ENCODE data around the gene TNNT2. TPM values are rescaled to one million over a fixed set of nuclear protein-coding genes. Genes with fewer than 3 reads are reported as not detected.
A peak's percentile ranks its signal among the peaks of the same experiment; 100 is the strongest.

TNNT2 gene
- total and polyA plus RNA-seq, 2 of the 13 experiments (the other 11 are each of a cell fraction or from before 2014, with no cell fraction given) = 0.20 to 0.63 TPM

DNA sequence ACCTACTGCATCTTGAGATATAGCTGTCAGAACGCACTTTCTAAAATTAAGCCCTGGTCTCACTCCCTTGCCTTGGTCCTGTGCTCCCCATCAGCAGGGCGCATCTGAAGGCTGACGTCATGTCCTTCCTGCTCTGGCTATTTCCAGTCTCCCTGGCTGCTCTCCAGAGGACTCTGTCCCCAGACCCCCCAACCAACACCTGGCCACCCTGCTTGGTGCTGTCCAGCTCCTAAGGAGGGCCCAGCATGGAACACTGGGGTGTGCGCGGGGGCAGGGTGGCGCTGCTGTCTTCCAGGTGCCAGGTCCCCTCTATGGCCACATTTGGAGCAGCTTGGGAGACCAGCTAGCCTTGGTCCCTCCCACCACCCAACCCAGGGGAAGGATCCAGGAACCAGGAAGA, 8.3 kb downstream of the TNNT2 start:
- DNase-seq (ENCODE audit: low spot score) (no peak), FAIRE-seq (no peak), ATAC-seq (no peak)
- H3K4me3 ChIP-seq (replicated peaks in 1 of 3; ENCODE audit: insufficient read depth in 1 of 3, low read depth in 2 of 3, low read length in 3 of 3) = no peak overlapping the region
- H3K27me3 ChIP-seq (ENCODE audit: control insufficient read depth in 1 of 2, insufficient read depth in 2 of 2, low read length in 2 of 2) = peaks cover 15 to 48% of the 10 kb centered on the region in 2 experiments; a peak in 4 of 5 replicates
- ChIA-PET CTCF (ENCODE audit: low intra/inter-chr PET ratio, low total read pairs) (no interaction called here), POLR2A (no interaction called here)
- H3K36me3 ChIP-seq (replicated peaks in 1 of 2; ENCODE audit: control insufficient read depth in 1 of 2, insufficient read depth in 2 of 2, low read length in 2 of 2) = no peaks in the 10 kb centered on the region
- no peaks in the 10 kb centered on the region for H3K4me1 ChIP-seq (ENCODE audit: insufficient read depth, low read length)
- no peak overlapping the region for H2AFZ ChIP-seq (ENCODE audit: low read length)
- H4K20me1 ChIP-seq (ENCODE audit: insufficient read depth, low read length) = no peaks in the 10 kb centered on the region
- no peaks in the 10 kb centered on the region for H3K9me3 ChIP-seq (ENCODE audit: low read length)
- no peaks in the 10 kb centered on the region for H3K79me2 ChIP-seq (ENCODE audit: insufficient read depth, low read length)
- WGBS (ENCODE audit: low lambda C conversion rate) = 30% methylated on average over 6 of the region's 6 CpGs
- no peak overlapping the region for H3K9ac ChIP-seq (ENCODE audit: insufficient read depth, low read depth, low read length)
- H3K4me2 ChIP-seq (ENCODE audit: low read depth, low read length) = no peak overlapping the region
- intact Hi-C loops (cut with micrococcal nuclease; ENCODE audit: unreplicated experiment) = no loop called here
- in situ Hi-C loops (cut with HindIII; ENCODE audit: extremely low pct_ligation_motif_present, low pct_unique_long_range_greater_than_20kb) = loop anchor here (5.0 kb wide), 1 partner anchor 107 kb away; no protein-coding TSS in a partner anchor
- H3K27ac ChIP-seq (ENCODE audit: extremely low read length, insufficient read depth, low read length) = no peak overlapping the region
- no peak for TF ChIP-seq ZNF296 (CRISPR knock-in tag; conservative IDR thresholded peaks at IDR 0.05)
- no peak for TF ChIP-seq ZBTB42 (CRISPR knock-in tag; IDR thresholded peaks at IDR 0.05)
- no peak for TF ChIP-seq CBX1 (IDR thresholded peaks at IDR 0.05; ENCODE audit: low read depth)
- TF ChIP-seq ATF7 (IDR thresholded peaks at IDR 0.05) = peak; percentile 66
- no peak for TF ChIP-seq ATF7 (CRISPR knock-in tag; IDR thresholded peaks at IDR 0.05)
- peak; percentile 81 for TF ChIP-seq CREB1 (IDR thresholded peaks at IDR 0.05)
- no peak for TF ChIP-seq CREB1 (CRISPR knock-in tag; IDR thresholded peaks at IDR 0.05)
- no peak for TF ChIP-seq KLF13 (CRISPR knock-in tag; IDR thresholded peaks at IDR 0.05)
- TF ChIP-seq ARID2 (CRISPR knock-in tag; IDR thresholded peaks at IDR 0.05; ENCODE audit: borderline replicate concordance) = no peak
- no TSS peak for BruUV-seq (replicated peaks)

DNA sequence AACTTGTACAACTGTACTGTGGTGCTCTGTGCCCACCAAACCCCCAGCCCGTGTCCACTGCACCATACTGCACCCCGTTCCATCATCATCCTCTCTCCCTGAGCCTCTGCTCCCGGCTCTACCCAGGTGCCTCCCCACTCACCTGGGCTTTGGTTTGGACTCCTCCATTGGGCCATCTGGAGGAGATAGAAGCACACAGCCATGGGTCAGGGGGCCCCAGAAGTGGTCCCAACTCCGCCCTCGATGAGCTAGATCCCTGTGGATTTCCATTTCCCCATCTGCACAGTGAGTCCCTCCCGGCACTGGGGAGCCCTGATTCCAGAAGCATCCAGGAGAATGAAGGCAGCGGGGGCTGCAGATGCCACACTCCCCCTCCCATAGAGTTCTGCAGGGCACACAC, 10.8 kb downstream of the TNNT2 start:
- Histone ChIP-seq H3K4me2 (ENCODE audit: low read depth, low read length) (no peak overlapping the region), H3K79me2 (ENCODE audit: insufficient read depth, low read length) (no peaks in the 10 kb centered on the region), H3K27me3 (ENCODE audit: control insufficient read depth in 1 of 2, insufficient read depth in 2 of 2, low read length in 2 of 2) (peaks cover 17 to 43% of the 10 kb centered on the region in 2 experiments), H2AFZ (ENCODE audit: low read length) (no peak overlapping the region), H3K4me3 (replicated peaks in 1 of 3; ENCODE audit: insufficient read depth in 1 of 3, low read depth in 2 of 3, low read length in 3 of 3) (no peak overlapping the region), H3K4me1 (ENCODE audit: insufficient read depth, low read length) (no peaks in the 10 kb centered on the region), H3K36me3 (replicated peaks in 1 of 2; ENCODE audit: control insufficient read depth in 1 of 2, insufficient read depth in 2 of 2, low read length in 2 of 2) (no peaks in the 10 kb centered on the region), H3K9me3 (ENCODE audit: low read length) (no peaks in the 10 kb centered on the region), H3K27ac (ENCODE audit: extremely low read length, insufficient read depth, low read length) (no peak overlapping the region), H4K20me1 (ENCODE audit: insufficient read depth, low read length) (no peaks in the 10 kb centered on the region), H3K9ac (ENCODE audit: insufficient read depth, low read depth, low read length) (no peak overlapping the region)
- WGBS (ENCODE audit: low lambda C conversion rate) = 9% methylated on average over 7 of the region's 7 CpGs
- DNase-seq (ENCODE audit: low spot score) = no peak
- in situ Hi-C loops (cut with HindIII; ENCODE audit: extremely low pct_ligation_motif_present, low pct_unique_long_range_greater_than_20kb) = loop anchor here (5.0 kb wide), 1 partner anchor 104 kb away; no protein-coding TSS in a partner anchor
- TF ChIP-seq MBD4 (IDR thresholded peaks at IDR 0.05; ENCODE audit: borderline replicate concordance, low read length) (no peak), SALL2 (CRISPR knock-in tag; IDR thresholded peaks at IDR 0.05) (no peak), ATAD3A (CRISPR knock-in tag; IDR thresholded peaks at IDR 0.05) (no peak), ZNF460 (CRISPR knock-in tag; IDR thresholded peaks at IDR 0.05; ENCODE audit: borderline replicate concordance) (no peak), ZNF552 (CRISPR knock-in tag; IDR thresholded peaks at IDR 0.05; ENCODE audit: borderline replicate concordance) (no peak)
- TF ChIP-seq, protein P1, sequence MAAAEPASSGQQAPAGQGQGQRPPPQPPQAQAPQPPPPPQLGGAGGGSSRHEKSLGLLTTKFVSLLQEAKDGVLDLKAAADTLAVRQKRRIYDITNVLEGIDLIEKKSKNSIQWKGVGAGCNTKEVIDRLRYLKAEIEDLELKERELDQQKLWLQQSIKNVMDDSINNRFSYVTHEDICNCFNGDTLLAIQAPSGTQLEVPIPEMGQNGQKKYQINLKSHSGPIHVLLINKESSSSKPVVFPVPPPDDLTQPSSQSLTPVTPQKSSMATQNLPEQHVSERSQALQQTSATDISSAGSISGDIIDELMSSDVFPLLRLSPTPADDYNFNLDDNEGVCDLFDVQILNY (CRISPR knock-in tag; conservative IDR thresholded peaks at IDR 0.05) = no peak
- intact Hi-C loops (cut with micrococcal nuclease; ENCODE audit: unreplicated experiment) = no loop called here
- ChIA-PET CTCF (ENCODE audit: low intra/inter-chr PET ratio, low total read pairs) (no interaction called here), POLR2A (no interaction called here)
- FAIRE-seq = no peak
- no peak for ATAC-seq
- no TSS peak for BruUV-seq (replicated peaks)
